Stimulated activated CD4-positive, alpha-beta T cell treated with anti-CD3 and anti-CD28 coated beads, TNF-alpha, amount 100 ng/mL, for 24 hours (primary cell): Measurements from ENCODE around the gene CDON.

Experiments used
- DNase-seq, 3 experiments: peaks; one replicate each; pipeline ENCODE4 v3.0.0-alpha.2; 2020; ENCODE audit warnings: low read depth in 3 of 3

CDON gene

DNA sequence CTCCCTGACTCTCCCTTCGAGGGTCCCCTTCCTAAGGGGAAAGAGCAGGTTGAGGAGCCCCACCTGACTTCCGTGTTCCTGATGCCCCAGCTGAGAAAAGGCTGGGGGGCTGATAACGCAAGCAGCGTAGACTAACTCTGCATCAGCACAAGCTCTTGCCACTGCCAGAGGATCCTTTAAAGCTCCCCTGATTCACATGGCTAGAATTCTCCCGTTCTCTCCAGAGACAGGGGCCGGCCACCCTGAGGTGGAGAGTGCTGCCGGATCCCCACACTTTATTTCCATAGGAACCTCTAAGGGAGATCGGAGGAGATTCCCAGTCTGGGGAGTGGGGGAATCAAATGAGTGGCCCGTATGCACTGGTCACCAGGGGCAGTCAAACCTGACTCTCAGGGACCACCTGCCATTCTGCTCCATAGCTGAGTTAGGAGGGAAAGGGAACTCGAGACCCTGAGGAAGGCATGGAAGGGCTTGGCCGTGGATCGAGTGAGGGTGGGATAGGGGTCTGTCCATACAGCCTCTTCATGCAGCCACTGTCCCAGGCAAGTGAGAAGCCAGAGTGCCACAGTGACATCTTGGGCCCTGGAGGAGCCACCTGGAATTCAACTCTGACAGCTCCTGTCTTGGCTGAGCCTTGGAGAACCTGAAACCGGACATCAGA lies 118.2 kb downstream of the CDON start:
- no peak for DNase-seq

DNA sequence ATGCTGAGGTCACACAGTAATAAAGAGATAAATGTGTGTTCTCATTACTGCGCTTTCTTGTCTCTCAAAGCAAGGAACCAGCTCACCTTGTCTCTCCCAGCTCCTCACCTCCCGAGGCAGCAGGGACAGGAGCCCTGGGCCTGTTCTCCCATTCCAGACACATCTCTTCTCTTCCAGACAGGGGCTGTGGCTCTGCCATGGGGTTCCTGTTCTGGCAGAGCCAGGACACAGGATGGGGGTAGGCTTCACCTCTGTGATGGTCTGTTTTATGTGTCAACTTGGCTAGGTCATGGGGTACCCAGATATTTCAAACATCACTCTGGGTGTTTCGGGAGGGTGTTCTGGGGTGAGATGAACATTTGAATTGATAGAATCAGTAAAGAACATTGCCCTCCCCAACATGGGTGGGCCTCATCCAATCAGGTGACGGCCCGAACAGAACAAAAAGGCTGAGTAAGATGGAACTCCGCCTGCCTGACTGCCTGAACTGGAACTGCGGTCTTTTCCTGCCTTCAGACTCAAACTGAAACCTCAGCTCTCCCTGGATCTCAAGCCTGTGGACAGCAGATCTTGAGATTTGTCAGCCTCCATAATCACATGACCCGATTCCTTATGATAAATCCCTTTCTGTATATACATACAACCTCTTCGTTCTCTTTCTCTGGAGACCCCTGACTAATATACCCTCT lies 118.9 kb downstream of the CDON start:
- DNase-seq: no peak

DNA sequence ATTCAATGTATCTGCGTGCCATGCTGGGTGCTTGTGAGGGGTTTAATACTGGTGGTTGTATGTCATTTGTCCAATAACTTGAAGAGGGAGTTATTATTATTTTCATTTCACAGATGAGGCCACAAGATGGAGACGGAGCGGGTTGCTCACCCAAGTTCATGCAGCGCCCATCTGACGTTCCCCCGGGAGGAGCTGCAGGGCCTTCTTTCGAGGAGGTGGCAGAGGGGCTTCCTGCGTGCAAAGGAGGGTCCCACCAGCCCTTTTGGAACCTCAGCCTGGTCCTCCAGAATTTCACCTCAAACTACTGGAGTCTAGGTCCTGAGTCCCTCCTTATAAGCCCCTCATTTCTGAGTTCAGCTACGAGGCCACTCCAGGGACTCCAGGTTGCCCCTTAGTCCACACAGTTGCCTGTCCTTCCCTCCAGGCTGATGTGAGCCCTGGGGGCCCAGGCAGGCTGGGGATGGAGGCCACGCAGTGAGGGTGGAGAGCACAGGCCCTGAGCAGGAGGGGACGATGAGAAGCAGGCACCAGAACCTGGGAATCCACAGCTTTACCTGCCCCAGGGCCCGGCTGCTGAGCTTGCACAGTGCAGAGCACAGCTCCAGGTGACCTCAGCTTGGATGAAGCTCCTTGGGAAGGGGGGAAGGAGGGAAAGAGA lies 119.8 kb downstream of the CDON start:
- DNase-seq: no peak

- peak; percentile 24 to 58 (median 24) for DNase-seq
Observed at GRCh38 chr11:125941619-125942611, 120.8 kb downstream of the CDON start.

DNA sequence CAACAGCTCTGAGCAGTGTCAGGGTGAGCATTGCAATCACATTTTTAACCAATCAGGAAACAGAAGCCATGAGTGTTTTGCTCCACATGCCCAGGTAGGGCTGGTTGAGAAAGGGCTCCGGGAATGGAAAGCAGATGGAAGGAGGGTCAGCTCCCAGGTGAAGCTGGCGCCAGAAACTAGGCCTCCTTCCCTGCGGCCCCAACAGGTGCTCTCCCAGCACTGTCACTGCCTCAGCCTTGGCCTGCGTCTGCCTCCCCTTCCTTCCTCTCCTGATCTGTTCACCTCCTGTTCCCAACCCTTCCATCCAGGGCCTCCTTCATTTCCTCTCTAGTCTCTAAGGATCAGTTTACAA lies 121.4 kb downstream of the CDON start:
- DNase-seq: no peak

DNA sequence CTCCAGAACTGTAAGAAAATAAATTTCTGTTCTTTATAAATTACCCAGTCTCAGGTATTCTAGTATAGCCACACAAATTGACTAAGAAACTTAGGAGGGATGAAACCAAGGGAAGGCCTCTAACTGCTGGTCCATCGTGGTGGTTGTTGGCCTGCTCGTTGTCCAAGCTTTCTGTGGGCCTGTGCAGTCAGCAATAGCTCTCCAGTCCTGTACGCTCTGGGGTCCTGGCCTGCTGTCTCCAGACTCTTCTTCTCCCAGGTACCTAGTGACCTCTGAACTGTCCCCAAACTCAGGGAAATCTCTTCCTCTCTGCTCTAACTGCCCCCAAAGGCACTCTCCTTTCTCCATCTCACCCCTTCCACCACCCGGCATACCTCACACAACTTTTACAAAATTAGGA lies 122.5 kb downstream of the CDON start:
- DNase-seq: no peak

DNA sequence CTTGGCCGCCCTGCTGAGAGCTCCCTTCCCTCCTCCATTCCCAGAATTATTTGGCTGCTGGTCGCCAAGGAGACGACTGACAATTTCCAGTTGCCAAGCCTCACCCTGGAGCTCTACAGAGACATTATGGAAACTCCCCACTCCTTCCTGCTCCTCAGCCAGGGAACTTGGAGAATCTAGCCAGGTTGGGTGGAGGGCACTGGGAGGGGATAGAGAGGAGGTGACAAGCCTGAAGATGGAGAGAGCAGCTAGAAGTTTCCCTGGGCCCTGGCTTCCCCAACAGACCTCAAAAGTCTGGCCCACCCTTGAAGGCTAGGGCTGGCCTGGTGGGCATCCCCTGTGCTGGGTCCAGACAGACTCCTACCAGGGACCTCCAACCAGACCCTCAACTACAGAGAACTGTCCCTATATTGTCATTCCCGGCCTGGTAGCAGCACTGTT lies 123.6 kb downstream of the CDON start:
- DNase-seq: no peak

- no peak for DNase-seq
Observed at GRCh38 chr11:125938418-125938817, 124.2 kb downstream of the CDON start.

DNA sequence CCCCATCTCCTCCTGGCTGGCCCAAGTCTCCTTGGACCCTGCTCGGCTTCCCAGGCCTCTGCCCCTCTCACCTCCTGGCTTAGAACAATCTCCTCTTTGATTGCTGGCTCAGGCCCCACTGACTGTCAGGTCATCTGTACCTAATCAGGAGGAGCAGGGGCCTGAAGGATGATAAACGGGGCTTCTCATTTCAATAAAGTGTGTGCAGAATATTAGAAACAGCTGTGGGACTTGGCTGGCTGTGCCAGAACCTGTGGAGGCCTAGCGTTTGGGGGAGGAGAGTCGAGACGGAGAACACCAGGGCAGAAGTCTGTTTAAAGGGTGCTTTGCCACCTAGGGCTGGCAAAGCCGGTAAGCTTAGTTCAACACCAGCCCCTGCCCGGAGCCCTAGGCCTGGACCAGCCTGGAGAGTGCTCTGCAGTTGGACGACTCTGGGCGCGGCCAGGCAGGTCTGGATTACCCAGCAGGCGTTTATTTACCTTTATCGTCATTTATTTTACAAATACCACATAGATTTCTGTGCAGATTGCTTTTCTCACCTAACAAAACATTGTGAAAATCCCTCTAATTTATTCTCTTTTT lies 127.0 kb downstream of the CDON start:
- no peak for DNase-seq

- DNase-seq: no peak
Observed at GRCh38 chr11:125935056-125935455, 127.6 kb downstream of the CDON start.

DNA sequence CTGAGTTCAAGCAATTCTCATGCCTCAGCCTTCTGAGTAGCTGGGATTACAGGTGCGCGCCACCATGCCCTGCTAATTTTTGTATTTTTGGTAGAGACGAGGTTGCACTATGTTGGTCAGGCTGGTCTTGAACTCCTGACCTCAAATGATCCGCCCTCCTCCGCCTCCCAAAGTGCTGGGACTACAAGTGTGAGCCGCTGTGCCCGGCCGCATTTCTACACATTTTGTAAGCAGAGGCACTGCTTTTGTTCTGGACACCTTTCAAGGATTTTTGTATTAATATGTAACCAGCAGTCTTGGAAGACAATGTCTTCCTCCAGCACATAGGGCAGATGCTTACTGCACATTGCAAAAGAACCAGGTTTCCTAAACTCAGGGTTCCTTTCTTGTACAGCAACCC lies 128.2 kb downstream of the CDON start:
- DNase-seq: no peak

DNA sequence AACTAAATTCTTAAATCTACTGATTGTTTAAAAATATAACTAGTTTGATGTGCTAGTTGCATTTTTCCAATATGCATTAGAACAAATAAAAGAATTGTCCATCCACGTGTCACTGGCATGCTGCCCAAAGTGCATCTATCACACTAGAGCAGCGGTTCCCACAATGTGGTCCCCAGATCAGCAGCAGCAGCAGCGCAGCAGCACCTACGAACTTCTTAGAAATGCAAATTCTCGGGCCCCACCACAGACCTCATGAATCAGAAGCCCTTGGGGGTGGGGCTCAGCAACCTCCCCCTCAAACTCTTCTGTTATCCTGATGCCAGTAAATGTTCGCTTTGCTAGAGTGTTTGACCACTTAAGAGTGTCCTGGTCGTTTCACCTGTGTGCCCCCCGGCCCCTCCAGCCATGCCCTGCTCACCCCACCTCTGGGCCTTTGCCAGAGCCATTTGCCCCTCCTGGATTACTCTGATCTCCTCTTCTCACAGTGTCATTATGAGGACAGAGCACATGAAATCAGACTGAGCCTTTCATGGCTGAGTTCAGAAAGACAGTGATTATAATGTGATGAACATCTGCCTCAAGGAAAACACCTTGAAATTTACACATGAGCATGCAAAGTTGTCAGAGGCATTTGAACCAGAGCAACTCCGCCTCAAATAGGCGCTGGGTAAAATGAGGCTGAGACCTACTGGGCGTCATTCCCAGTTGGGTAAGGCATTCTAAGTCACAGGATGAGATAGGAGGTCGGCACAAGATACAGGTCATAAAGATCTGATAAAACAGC lies 129.4 kb downstream of the CDON start:
- peak in 1 of 3 experiments; percentile 3 for DNase-seq

DNA sequence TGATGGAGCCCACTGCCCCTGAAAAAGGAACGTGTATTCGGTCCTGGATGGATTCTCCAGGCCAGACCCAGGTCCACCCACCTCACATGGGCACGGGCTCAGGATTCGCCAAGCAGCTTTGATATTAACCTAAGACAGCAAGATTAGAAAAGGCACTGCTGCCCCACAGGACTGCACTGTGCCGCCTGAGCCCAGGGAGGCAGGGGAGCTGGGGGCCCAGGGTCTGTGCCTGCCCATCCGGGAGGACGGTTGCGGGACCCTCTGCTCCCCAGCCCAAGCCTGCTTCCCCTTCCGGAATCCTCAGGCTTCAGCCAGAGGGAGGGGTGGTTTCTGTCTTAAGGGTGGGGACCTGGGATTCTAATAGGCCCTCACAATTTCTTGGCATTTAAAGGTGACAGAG lies 130.4 kb downstream of the CDON start:
- no peak for DNase-seq

GRCh38 chr11:125931668-125932067 lies 131.0 kb downstream of the CDON start:
- no peak for DNase-seq

DNA sequence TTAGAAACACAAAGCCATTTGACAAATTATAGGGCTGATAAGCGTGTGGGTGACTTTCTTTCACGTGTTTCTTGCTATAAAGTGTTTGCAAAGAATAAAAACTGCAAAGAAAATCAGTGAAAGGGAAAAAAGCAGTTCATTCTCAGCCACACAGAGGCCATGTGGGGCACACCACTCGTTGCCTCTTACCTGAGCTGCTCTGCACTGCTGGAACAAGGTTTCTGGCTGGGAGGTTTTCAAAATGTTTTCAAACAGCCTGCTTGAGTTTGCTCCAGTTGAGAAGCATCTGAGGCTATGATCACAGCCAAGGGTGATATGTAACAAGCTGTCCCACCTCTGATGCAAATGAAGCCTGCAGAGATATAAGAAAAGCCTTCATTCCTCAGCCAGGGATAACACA lies 131.6 kb downstream of the CDON start:
- DNase-seq: no peak

- no peak for DNase-seq
Observed at GRCh38 chr11:125930076-125930450, 132.6 kb downstream of the CDON start.

- DNase-seq: no peak
Observed at GRCh38 chr11:125929445-125930075, 133.1 kb downstream of the CDON start.

GRCh38 chr11:125926682-125927081 lies 136.0 kb downstream of the CDON start:
- DNase-seq: no peak

GRCh38 chr11:125925804-125926203 lies 136.9 kb downstream of the CDON start:
- DNase-seq: no peak

DNA sequence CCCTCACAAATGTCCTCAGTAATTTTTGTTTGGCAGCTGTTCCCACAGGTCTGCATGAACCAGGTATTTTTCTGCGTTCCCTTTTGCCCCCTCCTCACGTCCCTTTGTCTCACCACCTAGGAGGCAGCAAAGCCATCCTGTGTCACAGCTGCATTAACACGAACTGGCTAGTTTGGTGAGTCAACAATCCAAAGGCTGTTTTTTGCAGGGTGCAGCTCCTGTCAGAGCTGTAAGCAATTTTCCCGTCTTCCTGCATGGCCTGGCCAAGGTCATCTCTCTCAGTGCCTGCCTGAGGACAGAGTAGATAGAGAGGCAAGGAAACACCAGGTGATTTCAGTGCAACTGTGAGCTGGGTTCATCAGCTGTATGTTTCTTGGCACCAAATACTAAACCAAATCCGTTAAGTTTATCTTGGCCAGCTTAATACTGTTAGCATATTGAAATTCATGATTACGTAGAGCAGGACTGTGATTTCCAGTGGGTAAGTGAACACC lies 137.4 kb downstream of the CDON start:
- no peak for DNase-seq
